Tibial artery (tissue), 4 donors: ENCODE measurements around the gene CDH20.

Source experiments
- DNase-seq, 2 donors: peaks; one replicate each; pipeline ENCODE4 v3.0.0-alpha.2; 2019
- H3K27ac ChIP-seq, 2 donors: fragments of 200-600 bp; sonication (generic) in 1 of 2; 1 replicate in 1 of 2; 2 replicates in 1 of 2; pipeline ENCODE4 v1.5.1; 2018 to 2019; ENCODE audit warnings: mild to moderate bottlenecking in 1 of 2
- H3K27me3 ChIP-seq, 2 donors: fragments of 200-600 bp; sonication (generic) in 1 of 2; one replicate each; pipeline versions ENCODE4 v1.5.1 to v1.6.0; 2016 to 2019
- H3K36me3 ChIP-seq, 3 donors: fragments of 200-600 bp; sonication (generic) in 2 of 3; one replicate each; pipeline ENCODE4 v1.5.1; 2016 to 2019; ENCODE audit warnings: mild to moderate bottlenecking in 2 of 3
- H3K4me1 ChIP-seq, 4 donors: fragments of 200-600 bp; sonication (generic) in 2 of 4; 1 replicate in 3 of 4; 2 replicates in 1 of 4; pipeline ENCODE4 v1.5.1; 2016 to 2019
- H3K4me3 ChIP-seq, 2 donors: fragments of 200-600 bp; sonication (generic) in 1 of 2; 1 replicate in 1 of 2; 2 replicates in 1 of 2; pipeline ENCODE4 v1.5.1; 2018 to 2019; ENCODE audit warnings: mild to moderate bottlenecking in 2 of 2
- H3K9me3 ChIP-seq, 3 donors: fragments of 200-600 bp; sonication (generic) in 1 of 3; one replicate each; pipeline ENCODE4 v1.5.1; 2016 to 2019
- intact Hi-C: fragments of 100-400 bp; cut with DNase I; formaldehyde crosslinking; loops from one replicate; pipeline ENCODE4 v1.15.0; 2023; ENCODE audit warnings: low total_unique reads
- TF ChIP-seq, protein P1 (sequence below), 2 experiments: fragments of 200-600 bp in 1 of 2; fragments of 450-650 bp in 1 of 2; IDR thresholded peaks; one replicate each; pipeline ENCODE4 v1.5.1; 2017 to 2019; ENCODE audit warnings: antibody characterized with exemption in 2 of 2, mild to moderate bottlenecking in 1 of 2, moderate library complexity in 1 of 2

CDH20 gene

DNA sequence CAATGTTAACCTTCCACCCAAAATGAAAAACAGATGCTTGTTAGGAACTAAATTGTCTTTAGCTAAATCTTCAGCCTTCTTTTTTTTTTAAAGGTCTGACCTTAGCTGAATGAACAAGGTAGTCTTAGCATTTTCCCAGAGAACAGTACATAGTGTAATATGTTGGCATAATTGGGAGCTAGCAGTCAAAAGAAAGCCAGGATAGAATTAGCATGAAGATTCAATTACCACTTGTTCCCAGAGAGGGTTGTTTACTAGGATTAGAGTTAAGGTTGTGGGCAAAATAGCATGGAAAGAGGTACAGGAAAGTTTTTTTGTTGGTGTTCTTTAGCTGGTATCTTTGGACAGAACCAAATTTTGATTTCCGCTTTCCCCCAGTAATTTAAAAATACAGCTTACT, 6.9 kb downstream of the CDH20 start:
- Histone ChIP-seq H3K36me3 (no peaks in the 10 kb centered on the region), H3K4me3 (no peak overlapping the region), H3K9me3 (no peaks in the 10 kb centered on the region), H3K27ac (no peak overlapping the region), H3K27me3 (peaks cover 0 to 1% of the 10 kb centered on the region in 2 donors), H3K4me1 (peaks cover 0 to 5% (median 0%) of the 10 kb centered on the region in 4 donors)
- intact Hi-C loops = no loop called here
- no peak for DNase-seq
- TF ChIP-seq, protein P1, sequence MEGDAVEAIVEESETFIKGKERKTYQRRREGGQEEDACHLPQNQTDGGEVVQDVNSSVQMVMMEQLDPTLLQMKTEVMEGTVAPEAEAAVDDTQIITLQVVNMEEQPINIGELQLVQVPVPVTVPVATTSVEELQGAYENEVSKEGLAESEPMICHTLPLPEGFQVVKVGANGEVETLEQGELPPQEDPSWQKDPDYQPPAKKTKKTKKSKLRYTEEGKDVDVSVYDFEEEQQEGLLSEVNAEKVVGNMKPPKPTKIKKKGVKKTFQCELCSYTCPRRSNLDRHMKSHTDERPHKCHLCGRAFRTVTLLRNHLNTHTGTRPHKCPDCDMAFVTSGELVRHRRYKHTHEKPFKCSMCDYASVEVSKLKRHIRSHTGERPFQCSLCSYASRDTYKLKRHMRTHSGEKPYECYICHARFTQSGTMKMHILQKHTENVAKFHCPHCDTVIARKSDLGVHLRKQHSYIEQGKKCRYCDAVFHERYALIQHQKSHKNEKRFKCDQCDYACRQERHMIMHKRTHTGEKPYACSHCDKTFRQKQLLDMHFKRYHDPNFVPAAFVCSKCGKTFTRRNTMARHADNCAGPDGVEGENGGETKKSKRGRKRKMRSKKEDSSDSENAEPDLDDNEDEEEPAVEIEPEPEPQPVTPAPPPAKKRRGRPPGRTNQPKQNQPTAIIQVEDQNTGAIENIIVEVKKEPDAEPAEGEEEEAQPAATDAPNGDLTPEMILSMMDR (IDR thresholded peaks at IDR 0.05) = no peak

DNA sequence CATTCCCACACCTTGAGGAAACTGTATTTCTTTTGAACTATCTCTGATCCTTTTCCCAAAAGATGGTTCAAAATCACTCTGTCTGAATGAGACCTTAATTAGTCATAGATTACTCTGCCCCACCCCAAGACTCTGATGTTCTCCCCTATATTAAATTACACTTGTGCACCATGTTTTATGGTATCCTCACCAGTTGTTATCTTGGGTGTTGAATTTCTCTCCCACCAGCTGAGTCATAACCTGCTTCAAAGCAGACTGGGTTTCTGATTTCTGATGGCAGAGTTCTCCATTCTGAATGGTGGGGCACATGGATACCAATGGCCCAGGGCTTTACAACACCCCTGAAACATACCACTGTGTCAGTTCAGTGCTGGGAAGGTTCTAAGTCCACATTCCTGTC, 15.0 kb downstream of the CDH20 start:
- H3K27ac ChIP-seq = no peak overlapping the region
- H3K4me3 ChIP-seq = no peak overlapping the region
- no peak for DNase-seq
- no peaks in the 10 kb centered on the region for H3K36me3 ChIP-seq
- H3K27me3 ChIP-seq = peaks cover 0 to 3% of the 10 kb centered on the region in 2 donors
- H3K9me3 ChIP-seq = no peaks in the 10 kb centered on the region
- H3K4me1 ChIP-seq = no peaks in the 10 kb centered on the region
- intact Hi-C loops = no loop called here
- TF ChIP-seq, protein P1 (IDR thresholded peaks at IDR 0.05) = no peak

DNA sequence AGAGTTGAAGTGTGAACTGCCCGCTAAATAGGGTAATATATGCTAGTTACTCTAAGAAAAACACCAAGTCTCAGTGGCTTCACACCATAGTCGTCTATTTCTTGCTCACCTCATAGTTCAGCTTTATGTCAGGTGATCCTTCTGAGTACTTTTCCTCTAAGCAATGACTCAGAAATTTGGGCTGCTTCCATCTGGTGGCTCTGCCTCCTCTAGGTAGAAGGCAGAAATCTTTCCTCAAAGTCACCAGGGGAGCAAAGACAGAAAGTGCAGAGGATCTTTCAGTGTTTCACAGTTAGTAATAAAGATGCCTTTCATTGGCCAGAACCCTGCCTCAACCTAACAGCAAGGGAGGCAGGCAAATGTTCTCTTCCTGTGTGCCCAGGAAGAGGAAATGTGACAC, 17.3 kb downstream of the CDH20 start:
- no peak for DNase-seq
- H3K9me3 ChIP-seq = no peaks in the 10 kb centered on the region
- intact Hi-C loops = no loop called here
- H3K27me3 ChIP-seq = peaks cover 0 to 3% of the 10 kb centered on the region in 2 donors
- no peaks in the 10 kb centered on the region for H3K36me3 ChIP-seq
- H3K27ac ChIP-seq = no peak overlapping the region
- no peaks in the 10 kb centered on the region for H3K4me1 ChIP-seq
- no peak overlapping the region for H3K4me3 ChIP-seq
- TF ChIP-seq, protein P1 (IDR thresholded peaks at IDR 0.05) = no peak

DNA sequence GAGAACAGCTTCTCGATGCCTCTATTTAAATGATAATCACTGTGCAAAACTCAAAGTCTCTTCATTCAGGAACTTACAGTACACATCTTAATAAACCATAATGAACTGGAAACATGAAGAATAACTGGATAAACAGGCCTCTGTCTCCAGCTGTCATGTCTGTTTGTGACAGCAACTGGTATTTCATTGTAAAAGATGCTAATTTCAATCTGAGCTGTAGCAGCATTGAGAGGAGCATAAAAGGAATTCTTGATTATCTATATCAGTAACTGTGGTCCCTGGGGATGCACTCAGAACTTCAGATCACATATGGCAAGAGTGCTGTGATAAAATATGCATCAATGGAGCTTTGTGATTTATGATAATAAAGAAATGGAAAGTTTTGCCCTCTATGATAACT, 18.8 kb downstream of the CDH20 start:
- no peak overlapping the region for H3K27ac ChIP-seq
- H3K27me3 ChIP-seq = no peaks in the 10 kb centered on the region
- H3K36me3 ChIP-seq = no peaks in the 10 kb centered on the region
- TF ChIP-seq, protein P1 (IDR thresholded peaks at IDR 0.05) = no peak
- no peaks in the 10 kb centered on the region for H3K9me3 ChIP-seq
- H3K4me3 ChIP-seq = no peak overlapping the region
- intact Hi-C loops = no loop called here
- H3K4me1 ChIP-seq = no peaks in the 10 kb centered on the region
- DNase-seq = no peak

DNA sequence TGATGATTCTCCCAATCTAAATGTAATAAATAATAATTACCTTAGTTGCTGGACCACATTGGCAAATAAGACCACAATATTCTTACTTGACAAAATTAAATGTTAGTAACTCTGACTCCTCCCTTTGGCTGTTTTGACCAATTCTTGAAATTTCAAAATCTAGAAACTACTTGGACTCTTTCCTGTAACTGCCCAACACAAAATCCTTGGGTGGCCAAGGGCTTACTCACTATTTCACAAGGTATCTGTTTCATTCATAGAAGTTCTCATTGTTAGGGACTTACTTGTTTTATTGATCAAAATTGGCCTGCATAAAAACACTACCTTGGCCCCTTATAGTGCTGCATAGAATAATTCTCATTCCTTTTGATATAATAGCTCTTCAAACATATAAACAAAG, 19.4 kb downstream of the CDH20 start:
- no peaks in the 10 kb centered on the region for H3K36me3 ChIP-seq
- no peak overlapping the region for H3K4me3 ChIP-seq
- DNase-seq = no peak
- intact Hi-C loops = no loop called here
- no peaks in the 10 kb centered on the region for H3K27me3 ChIP-seq
- no peaks in the 10 kb centered on the region for H3K4me1 ChIP-seq
- no peaks in the 10 kb centered on the region for H3K9me3 ChIP-seq
- TF ChIP-seq, protein P1 (IDR thresholded peaks at IDR 0.05) = no peak
- no peak overlapping the region for H3K27ac ChIP-seq
